Activated naive CD8-positive, alpha-beta T cell treated with anti-CD3 and anti-CD28 coated beads, Interleukin-2, amount 50 U/mL, for 16 hours (primary cell): ENCODE data around the gene PLEKHG3.

ENCODE experiments used
- DNase-seq: peaks from one replicate; pipeline ENCODE4 v3.0.0-alpha.2; 2020; ENCODE audit warnings: low read depth, low spot score

PLEKHG3 gene

GRCh38 chr14:64746298-64747250 lies 42.4 kb downstream of the PLEKHG3 start:
- DNase-seq: no peak

- no peak for DNase-seq
Measured at GRCh38 chr14:64747327-64747726, 43.1 kb downstream of the PLEKHG3 start.

GRCh38 chr14:64748521-64748920 lies 44.3 kb downstream of the PLEKHG3 start:
- no peak for DNase-seq

- DNase-seq: no peak
Measured at GRCh38 chr14:64748995-64749714, 44.9 kb downstream of the PLEKHG3 start.

- no peak for DNase-seq
Measured at GRCh38 chr14:64752909-64753308, 48.7 kb downstream of the PLEKHG3 start.

GRCh38 chr14:64753374-64753773 lies 49.1 kb downstream of the PLEKHG3 start:
- DNase-seq: no peak

- DNase-seq: no peak
Measured at GRCh38 chr14:64753999-64754398, 49.8 kb downstream of the PLEKHG3 start.

GRCh38 chr14:64754685-64755084 lies 50.5 kb downstream of the PLEKHG3 start:
- no peak for DNase-seq

- DNase-seq: no peak
Measured at GRCh38 chr14:64755781-64756221, 51.6 kb downstream of the PLEKHG3 start.

GRCh38 chr14:64756712-64757111 lies 52.5 kb downstream of the PLEKHG3 start:
- DNase-seq: no peak

GRCh38 chr14:64757601-64758000 lies 53.4 kb downstream of the PLEKHG3 start:
- no peak for DNase-seq

GRCh38 chr14:64758025-64758521 lies 53.8 kb downstream of the PLEKHG3 start:
- DNase-seq: no peak

GRCh38 chr14:64758691-64759554 lies 54.7 kb downstream of the PLEKHG3 start:
- DNase-seq: no peak

GRCh38 chr14:64759555-64759938 lies 55.3 kb downstream of the PLEKHG3 start:
- no peak for DNase-seq

GRCh38 chr14:64760146-64760755 lies 56.0 kb downstream of the PLEKHG3 start:
- DNase-seq: no peak

- no peak for DNase-seq
Measured at GRCh38 chr14:64760916-64761315, 56.7 kb downstream of the PLEKHG3 start.

GRCh38 chr14:64761441-64762043 lies 57.3 kb downstream of the PLEKHG3 start:
- no peak for DNase-seq

- DNase-seq: no peak
Measured at GRCh38 chr14:64762044-64763034, 58.1 kb downstream of the PLEKHG3 start.

- DNase-seq: no peak
Measured at GRCh38 chr14:64763085-64763782, 59.0 kb downstream of the PLEKHG3 start.
